Neural cell (in vitro differentiated cells): ENCODE results near the gene RCE1. TPM values are rescaled to one million over a fixed set of nuclear protein-coding genes. Genes with fewer than 3 reads are reported as not detected.
"Not testable (repeated sequence)": the region's sequence is repeated elsewhere in the genome, so short reads cannot be mapped to it uniquely, and the experiment has no call there.

Experiments used
- H2AFZ ChIP-seq: fragments of 200-600, 300-800 bp; sonication (generic), shearing (Covaris generic); 2 replicates; pipeline ENCODE4 v1.6.0; 2014; ENCODE audit warnings: low read depth, mild to moderate bottlenecking, antibody characterized with exemption, low read length, moderate library complexity
- H3F3A ChIP-seq: fragments of 200-600 bp; shearing (Covaris generic); 2 replicates; pipeline ENCODE4 v1.6.1; 2016; ENCODE audit warnings: mild to moderate bottlenecking, moderate library complexity, mixed read lengths, antibody characterized with exemption, low read length; ENCODE audit not compliant: insufficient read depth, poor library complexity, severe bottlenecking
- H3K27ac ChIP-seq: fragments of 200-600, 300-800 bp; sonication (generic), shearing (Covaris generic); 2 replicates; pipeline ENCODE4 v1.5.1; 2014; ENCODE audit warnings: mild to moderate bottlenecking, low read length, moderate library complexity
- H3K27me3 ChIP-seq: fragments of 300-800, 200-600 bp; sonication (generic), shearing (Covaris generic); 2 replicates; pipeline ENCODE4 v1.6.0; 2014; ENCODE audit warnings: mild to moderate bottlenecking, low read depth, low read length, moderate library complexity; ENCODE audit not compliant: insufficient read depth
- H3K36me3 ChIP-seq: fragments of 300-800, 200-600 bp; sonication (generic), shearing (Covaris generic); 2 replicates; pipeline ENCODE4 v1.5.1; 2014; ENCODE audit warnings: mild to moderate bottlenecking, antibody characterized with exemption, low read length, moderate library complexity; ENCODE audit not compliant: insufficient read depth
- H3K4me2 ChIP-seq: fragments of 300-800, 200-600 bp; sonication (generic), shearing (Covaris generic); 2 replicates; pipeline ENCODE4 v1.6.0; 2014; ENCODE audit warnings: mild to moderate bottlenecking, low read length
- H3K4me3 ChIP-seq: fragments of 300-800, 200-600 bp; sonication (generic), shearing (Covaris generic); 2 replicates; pipeline ENCODE4 v1.5.1; 2014; ENCODE audit warnings: mild to moderate bottlenecking, low read length, moderate library complexity
- H3K79me2 ChIP-seq: fragments of 200-600 bp; shearing (Covaris generic); replicated peaks from 2 replicates; pipeline ENCODE4 v1.6.0; 2014; ENCODE audit warnings: mild to moderate bottlenecking, low read length, moderate library complexity; ENCODE audit not compliant: insufficient read depth
- H3K9ac ChIP-seq: fragments of 300-800, 200-600 bp; sonication (generic), shearing (Covaris generic); 2 replicates; pipeline ENCODE4 v1.6.1; 2016; ENCODE audit warnings: mild to moderate bottlenecking, low read length, mixed read lengths
- H3K9me2 ChIP-seq: fragments of 200-600 bp; shearing (Covaris generic); 2 replicates; pipeline ENCODE4 v1.6.1; 2016; ENCODE audit warnings: mild to moderate bottlenecking, low read length, mixed read lengths; ENCODE audit not compliant: insufficient read depth
- H3K9me3 ChIP-seq: fragments of 200-600, 300-800 bp; sonication (generic), shearing (Covaris generic); 2 replicates; pipeline ENCODE4 v1.6.1; 2016; ENCODE audit warnings: mild to moderate bottlenecking, mixed run types, low read length, moderate library complexity, mixed read lengths
- H4K20me1 ChIP-seq: fragments of 200-600 bp; shearing (Covaris generic); 2 replicates; pipeline ENCODE4 v1.6.1; 2016; ENCODE audit warnings: mild to moderate bottlenecking, mixed run types; ENCODE audit not compliant: insufficient read depth
- CTCF ChIP-seq: fragments of 450-650 bp; IDR thresholded peaks from 2 replicates; pipeline ENCODE4 v1.5.1; 2014; ENCODE audit warnings: antibody characterized with exemption, mild to moderate bottlenecking, moderate library complexity; ENCODE audit not compliant: poor library complexity, severe bottlenecking
- EP300 ChIP-seq: fragments of 450-650 bp; conservative IDR thresholded peaks from 2 replicates; pipeline ENCODE4 v1.6.1; 2014; ENCODE audit warnings: antibody characterized with exemption, mild to moderate bottlenecking, moderate library complexity; ENCODE audit not compliant: poor library complexity, severe bottlenecking
- EZH2 ChIP-seq: fragments of 200-600, 300-800 bp; shearing (Covaris generic), sonication (generic); IDR thresholded peaks from 2 replicates; pipeline ENCODE4 v1.6.1; 2014; ENCODE audit warnings: antibody characterized with exemption, low read length, borderline replicate concordance, mild to moderate bottlenecking; ENCODE audit not compliant: insufficient read depth, poor library complexity, severe bottlenecking
- MXI1 ChIP-seq: fragments of 450-650 bp; conservative IDR thresholded peaks from 2 replicates; pipeline ENCODE4 v1.6.1; 2014; ENCODE audit warnings: antibody characterized with exemption, mild to moderate bottlenecking; ENCODE audit not compliant: poor library complexity, severe bottlenecking
- POLR2AphosphoS5 ChIP-seq: IDR thresholded peaks from 2 replicates; pipeline ENCODE4 v1.6.1; 2012
- RAD21 ChIP-seq: fragments of 450-650 bp; conservative IDR thresholded peaks from 2 replicates; pipeline ENCODE4 v1.6.1; 2014; ENCODE audit warnings: antibody characterized with exemption, mild to moderate bottlenecking, moderate library complexity
- REST ChIP-seq: IDR thresholded peaks from 2 replicates; pipeline ENCODE4 v1.6.1; 2012; ENCODE audit warnings: borderline replicate concordance
- SMC3 ChIP-seq: fragments of 450-650 bp; conservative IDR thresholded peaks from 2 replicates; pipeline ENCODE4 v1.6.1; 2014; ENCODE audit warnings: antibody characterized with exemption, mild to moderate bottlenecking, moderate library complexity; ENCODE audit not compliant: poor library complexity
- TAF1 ChIP-seq: IDR thresholded peaks from 2 replicates; pipeline ENCODE4 v1.6.1; 2012; ENCODE audit warnings: low read depth
- polyA plus RNA-seq: library from polyadenylated mRNA; depleted of rRNA; stranded (reverse); fragments of >200 nt; gene quantifications from 2 replicates; pipeline ENCODE4 v1.2.3, GENCODE V29; 2014

The RCE1 gene
- polyA plus RNA-seq, 1 donor from 2014 or later: 50.5 TPM

GRCh38 chr11:66823700-66824099 lies 19.5 kb upstream of the RCE1 start:
- H3K79me2 ChIP-seq: no peaks in the 10 kb centered on the region
- no peaks in the 10 kb centered on the region for H3F3A ChIP-seq
- H2AFZ ChIP-seq: no peak overlapping the region
- no peaks in the 10 kb centered on the region for H3K36me3 ChIP-seq
- no peak overlapping the region for H3K9ac ChIP-seq
- H3K4me3 ChIP-seq: no peak overlapping the region
- no peaks in the 10 kb centered on the region for H3K9me2 ChIP-seq
- H3K9me3 ChIP-seq: no peaks in the 10 kb centered on the region
- no peaks in the 10 kb centered on the region for H4K20me1 ChIP-seq
- no peak overlapping the region for H3K27ac ChIP-seq
- TF ChIP-seq POLR2AphosphoS5: no peak
- no peak for TF ChIP-seq MXI1
- TF ChIP-seq SMC3: no peak
- no peak for TF ChIP-seq REST
- no peak for TF ChIP-seq CTCF
- no peak for TF ChIP-seq EZH2
- TF ChIP-seq TAF1: no peak
- no peak for TF ChIP-seq EP300
- TF ChIP-seq RAD21: no peak
- H3K4me2 ChIP-seq: no peak overlapping the region
- H3K27me3 ChIP-seq: no peaks in the 10 kb centered on the region

- not testable (repeated sequence) for H3K27ac ChIP-seq, H4K20me1 ChIP-seq, H3K79me2 ChIP-seq, H3K4me2 ChIP-seq, H3K9me3 ChIP-seq, H3K4me3 ChIP-seq, H3K9me2 ChIP-seq, H2AFZ ChIP-seq, H3K36me3 ChIP-seq, H3F3A ChIP-seq, H3K27me3 ChIP-seq, H3K9ac ChIP-seq
Observed at GRCh38 chr11:66824573-66824972, 18.7 kb upstream of the RCE1 start.

GRCh38 chr11:66834539-66834845 lies 8.7 kb upstream of the RCE1 start:
- Histone ChIP-seq H4K20me1 (no peaks in the 10 kb centered on the region), H3K4me2 (no peak overlapping the region), H3K36me3 (no peaks in the 10 kb centered on the region), H3K27me3 (no peaks in the 10 kb centered on the region), H3K79me2 (no peaks in the 10 kb centered on the region), H3K9me3 (no peaks in the 10 kb centered on the region), H3K9ac (no peak overlapping the region), H3F3A (no peaks in the 10 kb centered on the region), H2AFZ (no peak overlapping the region), H3K27ac (no peak overlapping the region), H3K9me2 (no peaks in the 10 kb centered on the region), H3K4me3 (no peak overlapping the region)
- TF ChIP-seq SMC3 (no peak), MXI1 (no peak), EP300 (no peak), EZH2 (no peak), REST (no peak), RAD21 (no peak), TAF1 (no peak), POLR2AphosphoS5 (no peak)
